ENCODE results near the gene IFT88. TPM values are rescaled to one million over a fixed set of nuclear protein-coding genes. Genes with fewer than 3 reads are reported as not detected.
A peak's percentile ranks its signal among the peaks of the same experiment; 100 is the strongest.
"Not testable (repeated sequence)": the region's sequence is repeated elsewhere in the genome, so short reads cannot be mapped to it uniquely, and the experiment has no call there.

Gene IFT88
- polyA plus RNA-seq, 1 donor: 22.5 TPM

GRCh38 chr13:20666948-20667347 lies 100.0 kb downstream of the IFT88 start:
- no peaks in the 10 kb centered on the region for H3K4me1 ChIP-seq (ENCODE audit: control insufficient read depth, insufficient read depth, low read length)

GRCh38 chr13:20667857-20668437 lies 101.0 kb downstream of the IFT88 start:
- H3K9me3 ChIP-seq (ENCODE audit: control insufficient read depth, low read depth, low read length): no peaks in the 10 kb centered on the region
- no peak overlapping the region for H3K27ac ChIP-seq (ENCODE audit: low read length)
- no peaks in the 10 kb centered on the region for H3K4me1 ChIP-seq (ENCODE audit: control insufficient read depth, insufficient read depth, low read length)
- peaks cover 17% of the 10 kb centered on the region for H3K36me3 ChIP-seq (ENCODE audit: control insufficient read depth, insufficient read depth, low read length)
- no peak overlapping the region for H3K4me3 ChIP-seq (ENCODE audit: low read length)
- peak in 1 of 2 donors; percentile 20 for DNase-seq
- H3K27me3 ChIP-seq (ENCODE audit: control insufficient read depth, insufficient read depth, low read length): no peaks in the 10 kb centered on the region
- no CpG with 5 or more reads among the region's 4 CpGs for WGBS (ENCODE audit: insufficient coverage, low lambda C conversion rate)

More at GRCh38 chr13:20666948-20667347, 100.0 kb downstream of the IFT88 start:
- no peak overlapping the region for H3K27ac ChIP-seq (ENCODE audit: low read length)
- H3K4me3 ChIP-seq (ENCODE audit: low read length): no peak overlapping the region
- no peaks in the 10 kb centered on the region for H3K9me3 ChIP-seq (ENCODE audit: control insufficient read depth, low read depth, low read length)
- WGBS (ENCODE audit: insufficient coverage, low lambda C conversion rate): 80% methylated on average over 2 of the region's 4 CpGs
- no peaks in the 10 kb centered on the region for H3K27me3 ChIP-seq (ENCODE audit: control insufficient read depth, insufficient read depth, low read length)
- H3K36me3 ChIP-seq (ENCODE audit: control insufficient read depth, insufficient read depth, low read length): peaks cover 15% of the 10 kb centered on the region
- DNase-seq: no peak

GRCh38 chr13:20669162-20669561 lies 102.2 kb downstream of the IFT88 start:
- peaks cover 20% of the 10 kb centered on the region for H3K36me3 ChIP-seq (ENCODE audit: control insufficient read depth, insufficient read depth, low read length)
- WGBS (ENCODE audit: insufficient coverage, low lambda C conversion rate): no CpG with 5 or more reads among the region's 5 CpGs

GRCh38 chr13:20671789-20672188 lies 104.8 kb downstream of the IFT88 start:
- Histone ChIP-seq H3K9me3 (ENCODE audit: control insufficient read depth, low read depth, low read length) (no peaks in the 10 kb centered on the region), H3K4me3 (ENCODE audit: low read length) (no peak overlapping the region), H3K4me1 (ENCODE audit: control insufficient read depth, insufficient read depth, low read length) (no peaks in the 10 kb centered on the region), H3K27ac (ENCODE audit: low read length) (no peak overlapping the region), H3K36me3 (ENCODE audit: control insufficient read depth, insufficient read depth, low read length) (peaks cover 27% of the 10 kb centered on the region), H3K27me3 (ENCODE audit: control insufficient read depth, insufficient read depth, low read length) (no peaks in the 10 kb centered on the region)
- no CpG with 5 or more reads among the region's 1 CpG for WGBS (ENCODE audit: insufficient coverage, low lambda C conversion rate)
- DNase-seq: no peak

More at GRCh38 chr13:20669162-20669561, 102.2 kb downstream of the IFT88 start:
- Histone ChIP-seq H3K27me3 (ENCODE audit: control insufficient read depth, insufficient read depth, low read length) (no peaks in the 10 kb centered on the region), H3K4me3 (ENCODE audit: low read length) (no peak overlapping the region), H3K4me1 (ENCODE audit: control insufficient read depth, insufficient read depth, low read length) (no peaks in the 10 kb centered on the region), H3K9me3 (ENCODE audit: control insufficient read depth, low read depth, low read length) (no peaks in the 10 kb centered on the region), H3K27ac (ENCODE audit: low read length) (no peak overlapping the region)
- DNase-seq: no peak

- no peak for DNase-seq
- Histone ChIP-seq H3K4me1 (ENCODE audit: control insufficient read depth, insufficient read depth, low read length) (peaks cover 3% of the 10 kb centered on the region), H3K4me3 (ENCODE audit: low read length) (no peak overlapping the region), H3K27ac (ENCODE audit: low read length) (no peak overlapping the region), H3K27me3 (ENCODE audit: control insufficient read depth, insufficient read depth, low read length) (no peaks in the 10 kb centered on the region), H3K36me3 (ENCODE audit: control insufficient read depth, insufficient read depth, low read length) (peaks cover 27% of the 10 kb centered on the region), H3K9me3 (ENCODE audit: control insufficient read depth, low read depth, low read length) (no peaks in the 10 kb centered on the region)
- no CpG with 5 or more reads among the region's 2 CpGs for WGBS (ENCODE audit: insufficient coverage, low lambda C conversion rate)
Observed at GRCh38 chr13:20672772-20673171, 105.8 kb downstream of the IFT88 start.

- DNase-seq: no peak
- Histone ChIP-seq H3K4me3 (ENCODE audit: low read length) (no peak overlapping the region), H3K4me1 (ENCODE audit: control insufficient read depth, insufficient read depth, low read length) (peaks cover 3% of the 10 kb centered on the region), H3K27me3 (ENCODE audit: control insufficient read depth, insufficient read depth, low read length) (no peaks in the 10 kb centered on the region), H3K27ac (ENCODE audit: low read length) (no peak overlapping the region), H3K9me3 (ENCODE audit: control insufficient read depth, low read depth, low read length) (no peaks in the 10 kb centered on the region), H3K36me3 (ENCODE audit: control insufficient read depth, insufficient read depth, low read length) (peaks cover 27% of the 10 kb centered on the region)
- 93% methylated on average over 3 of the region's 5 CpGs for WGBS (ENCODE audit: insufficient coverage, low lambda C conversion rate)
Observed at GRCh38 chr13:20673715-20674114, 106.8 kb downstream of the IFT88 start.

GRCh38 chr13:20676213-20676612 lies 109.3 kb downstream of the IFT88 start:
- Histone ChIP-seq H3K4me1 (ENCODE audit: control insufficient read depth, insufficient read depth, low read length) (peaks cover 5% of the 10 kb centered on the region), H3K36me3 (ENCODE audit: control insufficient read depth, insufficient read depth, low read length) (peaks cover 28% of the 10 kb centered on the region), H3K9me3 (ENCODE audit: control insufficient read depth, low read depth, low read length) (no peaks in the 10 kb centered on the region), H3K27me3 (ENCODE audit: control insufficient read depth, insufficient read depth, low read length) (no peaks in the 10 kb centered on the region), H3K4me3 (ENCODE audit: low read length) (no peak overlapping the region), H3K27ac (ENCODE audit: low read length) (no peak overlapping the region)
- DNase-seq: no peak
- WGBS (ENCODE audit: insufficient coverage, low lambda C conversion rate): no CpG with 5 or more reads among the region's 2 CpGs

- H3K36me3 ChIP-seq (ENCODE audit: control insufficient read depth, insufficient read depth, low read length): peaks cover 18% of the 10 kb centered on the region
- not testable (repeated sequence) for H3K27ac ChIP-seq (ENCODE audit: low read length); H3K27me3 ChIP-seq (ENCODE audit: control insufficient read depth, insufficient read depth, low read length); DNase-seq; H3K9me3 ChIP-seq (ENCODE audit: control insufficient read depth, low read depth, low read length); H3K4me1 ChIP-seq (ENCODE audit: control insufficient read depth, insufficient read depth, low read length); H3K4me3 ChIP-seq (ENCODE audit: low read length)
- no CpG with 5 or more reads among the region's 7 CpGs for WGBS (ENCODE audit: insufficient coverage, low lambda C conversion rate)
Observed at GRCh38 chr13:20678606-20679005, 111.6 kb downstream of the IFT88 start.

- DNase-seq: peak in 1 of 2 donors; percentile 25
- peaks cover 8% of the 10 kb centered on the region for H3K4me1 ChIP-seq (ENCODE audit: control insufficient read depth, insufficient read depth, low read length)
Observed at GRCh38 chr13:20679879-20680278, 112.9 kb downstream of the IFT88 start.

GRCh38 chr13:20680416-20681080 lies 113.6 kb downstream of the IFT88 start:
- Histone ChIP-seq H3K4me3 (ENCODE audit: low read length) (no peak overlapping the region), H3K27ac (ENCODE audit: low read length) (no peak overlapping the region), H3K9me3 (ENCODE audit: control insufficient read depth, low read depth, low read length) (no peaks in the 10 kb centered on the region), H3K27me3 (ENCODE audit: control insufficient read depth, insufficient read depth, low read length) (no peaks in the 10 kb centered on the region), H3K4me1 (ENCODE audit: control insufficient read depth, insufficient read depth, low read length) (peaks cover 12% of the 10 kb centered on the region), H3K36me3 (ENCODE audit: control insufficient read depth, insufficient read depth, low read length) (peaks cover 10% of the 10 kb centered on the region)
- DNase-seq: no peak
- WGBS (ENCODE audit: insufficient coverage, low lambda C conversion rate): 100% methylated on average over 1 of the region's 10 CpGs

More at GRCh38 chr13:20679879-20680278, 112.9 kb downstream of the IFT88 start:
- Histone ChIP-seq H3K9me3 (ENCODE audit: control insufficient read depth, low read depth, low read length) (no peaks in the 10 kb centered on the region), H3K4me3 (ENCODE audit: low read length) (no peak overlapping the region), H3K27me3 (ENCODE audit: control insufficient read depth, insufficient read depth, low read length) (no peaks in the 10 kb centered on the region), H3K36me3 (ENCODE audit: control insufficient read depth, insufficient read depth, low read length) (peaks cover 15% of the 10 kb centered on the region), H3K27ac (ENCODE audit: low read length) (no peak overlapping the region)
- WGBS (ENCODE audit: insufficient coverage, low lambda C conversion rate): no CpG with 5 or more reads among the region's 3 CpGs

- H3K9me3 ChIP-seq (ENCODE audit: control insufficient read depth, low read depth, low read length); H3K27ac ChIP-seq (ENCODE audit: low read length); H3K4me3 ChIP-seq (ENCODE audit: low read length); H3K36me3 ChIP-seq (ENCODE audit: control insufficient read depth, insufficient read depth, low read length); DNase-seq; H3K27me3 ChIP-seq (ENCODE audit: control insufficient read depth, insufficient read depth, low read length): not testable (repeated sequence)
- H3K4me1 ChIP-seq (ENCODE audit: control insufficient read depth, insufficient read depth, low read length): peaks cover 14% of the 10 kb centered on the region
- no CpG with 5 or more reads among the region's 5 CpGs for WGBS (ENCODE audit: insufficient coverage, low lambda C conversion rate)
Observed at GRCh38 chr13:20681481-20681880, 114.5 kb downstream of the IFT88 start.
